GM18520 (cell line): ENCODE results near the gene AHDC1.
"Not testable (repeated sequence)": the region's sequence is repeated elsewhere in the genome, so short reads cannot be mapped to it uniquely, and the experiment has no call there.

ENCODE experiments used
- ATAC-seq: cut with Tn5 transposase; IDR thresholded peaks from one replicate; pipeline ENCODE4 v1.9.1; 2021; ENCODE audit not compliant: unreplicated experiment

AHDC1 gene

GRCh38 chr1:27519331-27520258, 84.3 kb downstream of the AHDC1 start:
- no peak for ATAC-seq

GRCh38 chr1:27518808-27519207, 85.1 kb downstream of the AHDC1 start:
- no peak for ATAC-seq

GRCh38 chr1:27517907-27518718, 85.8 kb downstream of the AHDC1 start:
- ATAC-seq, result no peak

GRCh38 chr1:27517301-27517700, 86.6 kb downstream of the AHDC1 start:
- ATAC-seq, result no peak

- no peak for ATAC-seq
These were observed 88.3 kb downstream of the AHDC1 start for GRCh38 chr1:27515626-27516025.

DNA sequence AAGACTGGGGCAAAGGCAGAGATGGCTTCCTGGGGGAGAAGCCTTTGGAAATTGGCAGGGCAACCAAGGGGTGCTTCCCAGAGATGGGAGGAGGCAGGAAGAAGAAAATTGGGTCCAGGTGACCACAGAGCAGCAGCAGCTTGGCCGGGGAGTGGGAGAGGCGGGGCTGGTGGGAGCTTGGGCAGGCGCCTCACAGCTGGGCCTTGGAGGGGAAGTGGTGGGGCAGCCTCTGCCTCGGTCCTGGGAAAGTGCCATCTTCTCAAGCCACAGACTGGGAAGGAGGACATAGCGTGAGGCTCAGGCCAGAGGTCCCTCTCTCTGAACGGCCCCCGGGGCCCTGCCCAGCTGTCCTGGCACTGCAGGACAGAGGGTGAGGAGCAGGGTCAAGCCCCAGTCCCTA, 90.0 kb downstream of the AHDC1 start:
- no peak for ATAC-seq

- ATAC-seq, result no peak
These were observed 90.4 kb downstream of the AHDC1 start for GRCh38 chr1:27513528-27513927.

DNA sequence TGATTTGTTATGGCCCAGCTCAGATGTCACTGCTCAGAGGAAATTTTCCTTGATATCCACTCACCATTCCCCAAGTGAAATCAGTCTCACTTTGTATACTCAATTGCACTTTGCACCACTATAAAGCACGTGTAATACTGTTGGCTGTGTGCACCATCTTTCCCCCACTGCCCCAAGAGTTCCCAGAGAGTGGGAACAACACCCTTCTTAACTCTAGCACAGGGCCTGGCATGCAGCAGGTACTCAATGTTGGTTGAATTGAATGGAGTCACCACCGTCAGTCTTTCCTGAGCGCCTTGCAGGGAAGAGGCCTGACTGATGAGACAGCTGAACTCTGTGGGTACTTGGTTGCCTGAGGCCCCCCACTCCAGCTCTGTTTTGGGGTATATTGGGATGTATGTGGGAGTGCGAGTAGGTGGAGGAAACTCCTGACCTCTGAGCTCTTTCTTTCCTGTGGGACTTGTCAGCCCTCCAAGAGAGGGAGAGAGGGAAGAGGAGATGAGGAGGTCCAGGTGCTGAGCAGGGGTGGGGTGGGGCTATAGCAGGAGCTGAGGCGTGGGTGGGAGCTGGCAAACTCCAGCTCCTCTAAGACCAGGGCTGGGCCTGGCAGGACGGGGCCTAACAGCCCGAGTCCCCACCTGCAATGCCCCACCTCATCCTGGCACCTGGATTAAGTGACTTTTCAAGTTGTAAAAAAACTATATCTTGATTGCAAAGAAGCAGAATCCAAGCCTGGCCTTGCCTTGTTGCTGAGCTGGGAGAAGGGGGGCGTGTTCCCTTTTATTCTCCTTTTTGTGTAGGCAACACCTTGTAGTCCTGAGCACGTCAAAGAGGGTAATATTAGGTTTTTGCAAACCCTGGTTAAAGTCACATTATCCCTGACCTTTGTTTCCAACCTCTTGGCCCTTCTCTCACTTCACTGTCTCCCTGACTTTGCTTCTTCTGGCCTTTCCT, 94.5 kb downstream of the AHDC1 start:
- ATAC-seq, result no peak

GRCh38 chr1:27507960-27508665, 95.8 kb downstream of the AHDC1 start:
- no peak for ATAC-seq

DNA sequence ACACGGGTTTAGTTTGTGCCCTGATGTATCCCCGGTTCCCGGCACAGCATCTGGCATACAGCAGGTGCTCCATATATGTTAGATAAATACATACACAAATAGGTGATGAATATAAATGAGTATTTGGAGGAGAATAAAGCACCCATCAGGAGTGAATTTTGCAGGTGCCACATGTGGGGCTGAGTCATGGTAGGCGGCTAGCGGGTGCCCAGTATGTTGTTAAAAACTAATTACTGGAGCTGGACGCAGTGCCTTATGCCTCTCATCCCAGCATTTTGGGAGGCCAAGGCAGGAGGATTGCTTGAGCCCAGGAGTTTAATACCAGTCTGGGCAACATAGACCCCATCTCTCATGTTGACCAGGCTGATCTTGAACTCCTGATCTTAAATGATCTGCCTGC, 97.2 kb downstream of the AHDC1 start:
- no peak for ATAC-seq

- no peak for ATAC-seq
These were observed 98.6 kb downstream of the AHDC1 start for GRCh38 chr1:27505420-27505680.

GRCh38 chr1:27504588-27505419, 99.1 kb downstream of the AHDC1 start:
- no peak for ATAC-seq

GRCh38 chr1:27503844-27504587, 99.9 kb downstream of the AHDC1 start:
- no peak for ATAC-seq

DNA sequence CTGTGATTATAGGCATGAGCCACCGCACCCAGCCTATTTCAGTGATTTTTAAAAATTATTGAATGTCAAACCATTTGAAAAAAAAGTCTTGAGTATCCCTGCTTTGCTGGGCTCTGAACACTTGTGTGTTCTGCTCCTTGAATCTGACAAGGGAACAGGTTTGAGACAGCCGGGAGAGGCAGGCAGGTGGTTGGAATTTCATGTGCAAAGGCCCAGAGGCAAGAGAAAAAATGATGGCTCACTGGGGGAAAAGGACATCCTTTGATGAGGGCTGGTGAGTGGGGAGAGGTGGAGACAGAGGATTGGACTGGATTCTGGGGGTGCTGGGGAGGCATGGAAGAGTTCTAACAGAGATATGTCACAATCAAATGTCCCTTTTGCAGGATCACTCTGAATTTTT, 100.9 kb downstream of the AHDC1 start:
- no peak for ATAC-seq

DNA sequence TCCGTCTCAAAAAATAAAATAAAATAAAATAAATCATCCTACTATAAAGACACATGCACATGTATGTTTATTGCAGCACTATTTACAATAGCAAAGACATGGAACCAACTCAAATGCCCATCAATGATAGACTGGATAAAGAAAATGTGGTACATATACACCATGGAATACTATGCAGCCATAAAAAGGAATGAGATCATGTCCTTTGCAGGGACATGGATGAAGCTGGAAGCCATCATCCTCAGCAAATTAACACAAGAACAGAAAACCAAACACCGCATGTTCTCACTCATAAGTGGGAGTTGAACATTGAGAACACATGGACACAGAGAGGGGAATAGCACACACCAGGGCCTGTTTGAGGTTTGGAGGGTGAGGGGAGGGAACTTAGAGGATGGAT, 102.8 kb downstream of the AHDC1 start:
- not testable (repeated sequence) for ATAC-seq

DNA sequence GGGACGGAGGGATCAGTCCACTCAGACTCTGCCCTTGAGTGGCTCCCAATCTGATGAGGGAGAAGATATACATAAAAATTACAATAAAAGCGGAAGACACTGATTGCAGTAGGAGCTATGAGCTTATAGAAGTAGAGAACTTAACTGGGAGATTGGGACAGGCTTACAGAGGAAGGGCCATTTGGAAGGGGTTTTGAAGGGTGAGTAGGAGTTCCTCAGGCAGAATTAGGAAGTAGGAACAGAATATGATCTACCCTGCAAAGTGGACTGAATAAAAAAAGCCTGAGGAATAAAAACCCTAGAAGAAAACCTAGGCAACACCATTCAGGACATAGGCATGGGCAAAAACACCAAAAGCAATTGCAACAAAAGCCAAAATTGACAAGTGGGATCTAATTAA, 104.8 kb downstream of the AHDC1 start:
- no peak for ATAC-seq

DNA sequence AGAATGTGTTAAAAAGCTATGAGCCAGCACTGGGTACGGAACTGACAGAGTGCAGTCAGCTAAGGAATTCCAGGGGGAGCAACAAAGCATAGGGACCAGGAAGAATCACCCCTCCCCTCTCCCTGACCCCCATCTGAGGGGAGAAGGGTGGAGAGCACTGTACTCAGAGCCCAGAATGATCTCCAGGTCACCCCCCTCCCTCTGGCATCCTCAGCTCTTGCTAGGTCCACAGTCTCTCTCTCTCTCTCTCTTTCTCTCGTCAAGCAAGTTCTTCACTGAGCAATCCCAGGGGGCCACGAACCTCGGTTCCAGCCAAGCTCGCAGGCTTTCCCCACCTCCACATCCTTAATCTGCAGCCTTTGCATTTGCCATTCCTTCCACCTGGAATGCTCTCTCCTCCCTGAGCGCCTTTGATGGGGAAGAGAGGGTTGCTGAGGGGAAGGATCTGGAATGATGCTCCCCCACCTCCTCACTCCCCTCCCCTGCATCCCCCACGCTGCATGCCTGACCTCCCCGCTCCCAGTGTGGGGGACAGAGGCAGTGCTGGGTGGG, 107.3 kb downstream of the AHDC1 start:
- no peak for ATAC-seq

DNA sequence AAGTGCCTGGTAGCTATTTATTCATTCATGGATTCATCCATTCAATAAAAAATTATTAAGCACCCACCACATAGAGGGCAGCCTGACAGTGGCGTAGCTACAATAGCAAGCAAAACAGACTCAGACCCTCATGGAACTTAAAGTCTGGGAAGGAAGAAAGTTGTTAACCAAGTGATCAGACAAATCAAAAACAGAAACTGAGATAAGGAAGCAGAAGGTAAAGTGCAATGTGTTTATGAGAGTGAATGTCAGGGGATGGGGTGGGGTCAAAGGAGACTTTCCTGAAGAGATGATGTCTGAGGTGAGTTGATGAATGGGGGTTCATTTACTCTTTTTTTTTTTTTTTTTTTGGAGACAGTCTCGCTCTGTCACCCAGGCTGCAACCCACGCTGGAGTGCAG, 111.1 kb downstream of the AHDC1 start:
- no peak for ATAC-seq
